Lower leg skin (tissue), 3 donors: Measurements from ENCODE around the gene IFIT3.

Experiments used
- POLR2A ChIP-seq, 2 donors: fragments of 450-650 bp; IDR thresholded peaks; one replicate each; pipeline ENCODE4 v1.6.1; 2016 to 2017; ENCODE audit warnings: antibody characterized with exemption in 2 of 2, mild to moderate bottlenecking in 1 of 2, moderate library complexity in 1 of 2
- TF ChIP-seq, protein P1 (sequence below), 3 donors: fragments of 450-650 bp; IDR thresholded peaks; one replicate each; pipeline ENCODE4 v1.5.1; 2016; ENCODE audit warnings: antibody characterized with exemption in 3 of 3, mild to moderate bottlenecking in 3 of 3, moderate library complexity in 2 of 3

GRCh38 chr10:89301721-89302445, 25.9 kb upstream of the IFIT3 start, which contains the start of gene IFIT2:
- TF ChIP-seq, protein P1, sequence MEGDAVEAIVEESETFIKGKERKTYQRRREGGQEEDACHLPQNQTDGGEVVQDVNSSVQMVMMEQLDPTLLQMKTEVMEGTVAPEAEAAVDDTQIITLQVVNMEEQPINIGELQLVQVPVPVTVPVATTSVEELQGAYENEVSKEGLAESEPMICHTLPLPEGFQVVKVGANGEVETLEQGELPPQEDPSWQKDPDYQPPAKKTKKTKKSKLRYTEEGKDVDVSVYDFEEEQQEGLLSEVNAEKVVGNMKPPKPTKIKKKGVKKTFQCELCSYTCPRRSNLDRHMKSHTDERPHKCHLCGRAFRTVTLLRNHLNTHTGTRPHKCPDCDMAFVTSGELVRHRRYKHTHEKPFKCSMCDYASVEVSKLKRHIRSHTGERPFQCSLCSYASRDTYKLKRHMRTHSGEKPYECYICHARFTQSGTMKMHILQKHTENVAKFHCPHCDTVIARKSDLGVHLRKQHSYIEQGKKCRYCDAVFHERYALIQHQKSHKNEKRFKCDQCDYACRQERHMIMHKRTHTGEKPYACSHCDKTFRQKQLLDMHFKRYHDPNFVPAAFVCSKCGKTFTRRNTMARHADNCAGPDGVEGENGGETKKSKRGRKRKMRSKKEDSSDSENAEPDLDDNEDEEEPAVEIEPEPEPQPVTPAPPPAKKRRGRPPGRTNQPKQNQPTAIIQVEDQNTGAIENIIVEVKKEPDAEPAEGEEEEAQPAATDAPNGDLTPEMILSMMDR (IDR thresholded peaks at IDR 0.05) = no peak
- no peak for TF ChIP-seq POLR2A (IDR thresholded peaks at IDR 0.05)
